ENCODE data around the gene WNT7A.
"Not testable (repeated sequence)": the region's sequence is repeated elsewhere in the genome, so short reads cannot be mapped to it uniquely, and the experiment has no call there.

Gene WNT7A

DNA sequence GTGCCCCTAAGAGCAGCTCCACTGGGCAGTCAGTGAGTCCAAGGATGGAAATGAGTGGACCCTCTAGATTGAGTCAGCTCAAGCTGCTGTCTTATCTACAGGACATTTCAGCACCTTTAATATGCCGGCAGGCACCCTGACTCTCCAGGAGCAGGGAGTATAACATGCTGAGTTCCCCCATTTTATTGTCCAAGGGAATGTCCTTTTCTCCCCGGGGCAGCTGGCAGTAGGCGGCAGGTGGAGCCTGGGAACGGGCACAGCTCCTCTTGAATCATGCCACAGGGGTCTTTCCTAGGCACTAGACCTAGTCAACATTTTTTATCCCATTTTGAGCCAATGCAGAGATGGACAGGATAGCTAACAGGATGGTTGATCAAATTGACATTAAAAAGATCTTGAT, 14.8 kb downstream of the WNT7A start:
- DNase-seq = no peak

DNA sequence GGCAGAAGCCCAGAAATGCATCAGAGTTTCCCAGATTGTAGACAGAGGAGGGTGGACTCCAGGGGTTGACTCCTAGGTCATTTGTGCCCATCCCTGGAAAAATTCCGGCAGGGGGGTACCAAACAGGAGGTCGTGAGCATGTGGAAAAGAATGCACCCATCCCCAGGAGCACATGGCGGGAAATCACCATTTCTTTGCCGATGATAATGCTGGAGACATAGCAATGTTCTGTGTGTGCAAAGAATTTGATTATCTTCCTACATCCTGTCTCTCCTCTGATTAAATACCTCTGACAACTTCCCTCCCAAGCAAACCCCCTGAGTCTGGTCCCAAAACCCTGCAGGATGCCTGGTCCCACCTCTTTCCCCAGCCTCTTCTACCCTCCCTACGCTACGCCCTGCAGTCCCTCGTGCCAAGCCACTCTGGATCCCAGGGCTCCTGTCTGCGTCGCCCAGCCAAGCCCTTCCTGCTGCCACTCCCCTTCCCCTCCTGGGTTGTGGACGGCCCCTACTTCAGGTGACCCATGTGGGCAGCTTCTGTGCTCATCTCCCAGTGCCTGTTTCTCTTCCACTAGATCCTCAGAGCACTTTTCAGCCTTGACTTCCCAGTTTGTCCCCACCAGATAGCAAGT, 15.8 kb downstream of the WNT7A start:
- DNase-seq = no peak

DNA sequence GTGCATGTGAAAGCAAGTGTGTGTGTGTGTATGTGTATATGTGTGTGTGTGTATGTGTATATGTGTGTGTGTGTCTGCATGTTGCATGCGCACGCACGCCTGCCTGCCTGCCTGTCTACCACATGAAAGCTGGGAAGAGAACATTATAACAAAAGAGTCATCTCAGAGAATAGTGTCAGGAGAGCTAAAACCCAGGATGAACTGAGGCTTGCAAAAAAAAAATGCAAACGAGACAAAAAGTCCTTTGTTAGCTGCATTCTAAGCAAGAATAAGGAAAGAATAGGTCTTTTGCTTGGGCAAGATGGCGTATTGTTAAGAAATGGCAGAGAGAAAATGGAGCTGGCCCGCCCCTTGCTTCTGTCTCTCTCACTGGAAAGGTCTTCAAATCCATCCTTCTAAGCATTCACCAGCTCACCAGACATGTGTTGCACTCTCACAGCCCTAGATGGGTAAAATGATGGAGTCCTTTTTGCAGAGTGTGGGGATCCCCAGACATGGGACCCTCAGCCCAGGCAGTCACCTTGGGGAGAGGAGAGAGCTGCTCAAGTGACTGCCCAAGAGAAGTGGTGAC, 16.4 kb downstream of the WNT7A start:
- no peak for DNase-seq

DNA sequence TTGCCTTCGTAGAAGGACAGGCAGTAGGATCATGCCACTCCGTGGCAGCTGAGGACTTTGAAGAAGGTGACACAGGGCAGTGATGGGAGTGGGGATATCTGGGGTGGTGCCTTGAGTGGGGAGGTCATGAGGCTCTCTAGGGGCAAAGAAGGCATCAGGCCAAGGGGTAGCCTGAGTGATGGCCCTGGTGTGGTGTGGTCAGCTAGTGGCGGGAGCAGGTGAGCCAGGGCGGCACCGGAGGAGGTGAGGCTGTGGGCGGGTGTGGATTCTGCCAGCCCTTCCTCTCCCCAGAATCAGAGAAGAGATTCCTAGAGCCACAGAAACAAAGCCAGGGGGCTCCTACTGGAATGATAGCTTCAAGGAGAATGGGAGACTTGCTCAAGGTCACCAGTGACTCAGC, 18.4 kb downstream of the WNT7A start:
- no peak for DNase-seq

DNA sequence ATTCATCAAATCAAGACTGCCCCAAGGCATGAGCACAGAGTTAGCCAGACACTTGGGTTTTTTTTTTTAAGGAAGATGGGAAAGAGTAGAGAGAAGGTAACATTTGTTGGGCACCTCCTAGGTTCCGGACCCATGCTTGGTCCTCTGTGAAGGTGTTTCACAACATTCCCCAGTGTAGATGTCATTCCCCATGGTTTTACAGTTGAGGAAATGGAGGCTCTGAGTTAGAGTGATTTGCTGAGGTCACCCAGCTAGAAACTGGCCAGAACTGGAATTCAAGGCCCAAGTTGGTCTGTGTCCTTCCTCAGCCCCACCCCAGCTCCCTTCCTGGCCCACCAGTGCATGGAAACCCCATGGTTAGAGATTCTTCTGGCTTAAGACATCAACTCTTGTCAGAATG, 19.9 kb downstream of the WNT7A start:
- DNase-seq = no peak

DNA sequence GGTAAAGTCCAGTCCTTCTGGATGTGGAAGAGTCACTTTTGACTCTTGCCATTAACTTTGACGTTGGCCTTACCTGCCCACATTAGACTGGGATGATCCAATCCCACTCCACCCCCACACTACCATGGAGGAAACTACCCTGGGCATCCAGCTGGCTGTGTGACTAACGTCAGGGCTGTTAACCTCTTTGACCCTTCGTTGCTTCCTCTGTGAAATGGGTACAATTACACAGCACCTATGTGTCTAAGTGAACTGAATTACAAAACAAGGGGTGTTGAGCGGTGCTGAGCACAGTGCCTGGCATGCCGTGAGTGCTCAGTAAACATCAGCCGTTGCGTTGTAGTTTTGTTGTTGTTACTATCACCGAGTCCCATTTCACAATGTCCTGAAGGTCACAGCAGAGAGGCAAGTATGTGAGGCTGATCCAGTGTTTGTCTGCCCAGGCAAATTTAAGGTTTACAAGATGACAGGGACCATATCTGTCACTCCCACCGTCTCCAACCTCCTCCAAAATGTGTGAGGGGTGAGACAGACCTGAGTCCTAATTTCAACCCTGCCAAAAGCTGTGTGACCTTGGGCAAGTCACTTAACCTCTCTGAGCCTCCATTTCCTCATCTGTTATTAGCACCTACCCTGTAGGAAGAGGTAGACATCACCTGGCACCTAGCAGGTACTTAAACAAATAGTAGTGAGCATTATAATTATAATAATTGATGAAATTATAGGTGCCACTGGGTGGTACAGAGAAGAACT, 20.9 kb downstream of the WNT7A start:
- no peak for DNase-seq

DNA sequence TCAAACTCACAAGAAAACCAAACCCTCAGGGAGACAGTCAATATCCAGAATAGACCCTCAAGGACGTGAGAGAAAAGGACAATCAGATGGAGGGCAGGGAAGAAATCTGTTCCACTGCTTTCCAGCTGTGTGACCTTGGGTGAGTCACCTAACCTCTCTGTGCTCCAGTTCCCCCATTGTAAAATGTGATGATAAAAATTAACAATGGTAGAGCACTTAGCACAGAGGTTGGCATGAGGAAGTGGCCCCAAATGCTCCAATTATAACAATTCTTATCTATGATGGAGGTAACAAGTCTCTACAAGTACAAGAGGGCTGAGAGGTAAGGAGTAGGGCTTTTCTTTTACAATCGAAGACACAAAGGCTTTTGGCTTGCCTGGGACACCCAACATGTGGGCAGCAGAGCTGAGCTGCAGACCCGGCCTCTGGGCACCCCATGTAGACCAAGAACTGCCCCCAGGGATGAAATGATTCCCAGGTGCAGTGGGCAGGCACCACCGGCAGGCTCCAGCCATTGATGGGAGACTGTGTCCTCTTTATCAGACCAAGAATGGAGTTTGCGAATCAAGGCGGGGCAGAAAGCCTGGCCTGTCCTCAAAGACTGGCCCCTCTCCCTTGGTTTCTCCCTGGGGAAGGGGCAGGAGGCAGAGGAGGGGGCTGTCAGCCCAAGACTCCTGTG, 22.0 kb downstream of the WNT7A start:
- DNase-seq = no peak

DNA sequence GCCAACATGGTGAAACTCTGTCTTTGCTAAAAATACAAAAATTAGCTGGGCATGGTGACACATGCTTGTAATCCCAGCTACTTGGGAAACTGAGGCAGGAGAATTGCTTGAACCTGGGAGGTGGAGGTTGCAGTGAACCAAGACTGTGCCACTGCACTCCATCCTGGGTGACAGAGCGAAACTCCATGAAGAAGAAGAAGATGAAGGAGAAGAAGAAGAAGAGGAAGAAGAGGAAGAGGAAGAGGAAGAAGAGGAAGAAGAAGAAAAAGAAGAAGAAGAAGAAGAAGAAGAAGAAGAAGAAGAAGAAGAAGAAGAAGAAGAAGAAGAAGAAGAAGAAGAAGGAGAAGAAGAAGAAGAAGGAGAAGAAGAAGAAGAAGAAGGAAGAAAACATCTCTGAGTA, 23.2 kb downstream of the WNT7A start:
- not testable (repeated sequence) for DNase-seq

DNA sequence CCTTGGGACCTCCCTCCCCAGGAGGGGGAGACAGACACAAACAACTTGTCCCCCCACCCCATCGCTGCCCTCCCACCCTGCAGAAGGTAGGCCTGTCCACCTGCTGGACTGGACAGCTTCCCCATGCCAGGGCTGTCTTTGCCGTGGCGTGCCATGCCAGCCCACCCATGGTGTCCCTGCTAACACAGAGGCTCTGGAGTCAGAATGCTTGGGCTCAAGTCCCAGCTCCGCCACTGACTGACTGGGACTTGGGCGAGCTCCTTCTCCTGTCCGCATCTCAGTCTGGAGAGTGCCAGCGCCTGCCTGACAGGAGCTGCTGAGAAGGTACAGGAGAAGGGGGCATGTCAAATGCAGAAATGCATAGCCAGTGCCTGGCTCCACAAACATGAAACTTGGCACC, 23.9 kb downstream of the WNT7A start:
- no peak for DNase-seq

DNA sequence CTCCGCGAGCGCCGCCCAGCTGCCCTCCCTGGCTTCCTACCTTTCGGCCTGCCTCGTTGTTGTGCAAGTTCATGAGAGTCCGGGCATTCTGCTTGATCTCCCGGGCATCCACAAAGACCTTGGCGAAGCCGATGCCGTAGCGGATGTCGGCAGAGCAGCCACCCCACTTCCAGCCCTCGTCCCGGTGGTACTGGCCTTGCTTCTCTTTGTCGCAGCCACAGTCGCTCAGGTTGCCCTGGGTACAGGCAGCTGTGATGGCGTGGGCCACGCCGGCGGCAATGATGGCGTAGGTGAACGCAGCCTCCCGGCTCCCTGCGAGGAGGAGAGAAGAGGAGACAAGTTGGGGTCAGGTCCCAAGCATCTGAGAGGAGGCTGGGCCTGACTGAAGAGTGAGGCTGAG, 25.4 kb downstream of the WNT7A start:
- no peak for DNase-seq

DNA sequence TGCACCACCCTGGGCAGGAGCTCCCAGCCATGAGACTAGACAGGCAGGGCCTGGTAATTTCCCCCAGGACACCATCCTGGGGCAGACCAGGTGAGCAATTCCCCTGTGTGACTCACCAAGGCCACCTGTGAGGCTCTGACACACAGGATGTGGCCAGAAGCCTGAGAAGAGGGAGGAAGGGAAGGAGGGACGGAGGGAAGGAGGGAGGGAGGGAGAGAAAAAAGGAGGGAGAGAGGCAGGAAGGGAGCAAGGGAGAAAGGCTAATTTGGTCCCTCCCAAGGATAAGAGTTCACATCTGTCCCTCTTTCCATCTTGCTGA, 25.9 kb downstream of the WNT7A start:
- no peak for DNase-seq

DNA sequence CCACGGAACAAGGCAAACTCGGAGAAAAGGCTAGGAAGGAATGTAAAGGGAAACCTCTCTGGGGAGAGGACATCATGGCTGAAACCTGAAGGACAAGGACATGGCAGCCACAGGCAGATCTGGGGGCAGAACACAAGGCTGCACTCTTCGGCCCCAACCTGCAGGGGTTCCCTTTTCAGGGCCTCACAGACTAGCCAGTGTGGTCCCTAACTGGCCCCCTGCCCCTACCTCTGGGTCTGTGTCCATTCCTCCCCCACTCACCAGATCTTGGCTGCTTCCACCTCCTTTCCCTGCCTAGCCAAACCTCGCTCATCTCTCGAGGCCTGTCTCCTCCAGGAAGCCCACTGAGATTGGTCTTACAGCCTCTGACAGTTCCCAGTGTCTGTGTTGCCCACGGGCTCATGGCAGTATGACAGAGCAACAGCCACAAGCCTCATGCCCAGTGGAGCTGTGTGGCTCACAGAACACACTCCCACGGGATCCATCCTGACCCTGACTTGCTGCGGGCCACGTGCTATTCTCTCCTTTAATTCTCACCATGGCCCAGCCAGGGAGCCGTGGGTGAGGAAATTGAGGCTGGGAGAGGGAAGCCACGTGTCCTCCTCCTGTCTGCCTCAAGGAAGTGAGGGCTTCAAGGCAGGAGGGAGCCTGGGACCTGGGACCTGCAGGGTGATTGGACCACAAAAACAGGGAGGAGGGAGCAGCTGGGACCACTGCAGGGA, 26.5 kb downstream of the WNT7A start:
- DNase-seq = no peak

DNA sequence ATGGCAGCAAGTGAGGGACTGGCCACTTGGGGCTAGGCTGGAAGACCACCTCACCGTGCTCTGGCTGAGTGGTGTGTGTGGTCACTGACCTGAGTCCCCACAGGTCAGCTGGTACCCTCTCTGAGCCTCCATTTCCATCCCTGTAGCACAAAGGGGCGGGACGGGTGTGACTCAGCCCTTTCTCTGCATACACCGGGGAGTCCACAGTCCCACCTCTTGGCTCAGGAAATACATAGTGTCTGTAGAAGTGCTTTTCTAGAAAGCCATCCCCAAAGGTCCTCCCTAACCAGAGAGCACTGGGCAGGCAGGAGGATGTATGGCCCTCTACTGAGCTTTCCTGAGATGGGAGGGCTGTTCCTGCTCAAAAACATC, 27.2 kb downstream of the WNT7A start:
- DNase-seq = no peak

DNA sequence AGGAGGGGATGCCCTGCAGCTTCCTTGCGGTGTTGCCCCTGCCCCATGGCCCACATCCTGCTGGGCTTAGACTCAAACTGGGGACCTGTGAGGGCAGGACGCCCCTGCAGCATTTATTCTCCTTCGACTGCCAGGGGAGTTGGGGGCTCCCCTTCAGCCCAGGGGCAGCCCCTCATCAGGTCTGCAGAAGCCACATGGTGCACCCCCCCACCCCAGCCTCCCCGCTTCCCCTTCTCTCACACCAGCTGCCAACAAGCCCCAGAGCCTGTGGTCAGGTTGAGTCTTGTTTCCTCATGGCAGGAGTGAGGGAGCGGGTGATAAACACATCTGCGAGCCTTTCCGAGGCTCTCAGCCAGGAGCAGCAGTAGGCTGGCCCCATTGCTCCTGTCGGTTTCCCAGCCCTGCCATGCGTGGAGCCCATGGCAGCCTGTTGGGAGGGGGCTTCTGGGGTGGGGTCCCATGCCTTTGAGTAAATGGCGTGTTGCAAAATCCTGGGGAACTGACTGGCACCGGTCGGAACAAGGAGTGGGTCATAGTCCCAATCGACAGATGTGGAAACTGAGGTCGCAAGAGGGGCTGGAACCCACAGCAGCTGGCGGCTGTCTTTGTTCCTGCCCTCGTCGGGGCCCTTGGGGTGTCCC, 27.8 kb downstream of the WNT7A start:
- DNase-seq = no peak

DNA sequence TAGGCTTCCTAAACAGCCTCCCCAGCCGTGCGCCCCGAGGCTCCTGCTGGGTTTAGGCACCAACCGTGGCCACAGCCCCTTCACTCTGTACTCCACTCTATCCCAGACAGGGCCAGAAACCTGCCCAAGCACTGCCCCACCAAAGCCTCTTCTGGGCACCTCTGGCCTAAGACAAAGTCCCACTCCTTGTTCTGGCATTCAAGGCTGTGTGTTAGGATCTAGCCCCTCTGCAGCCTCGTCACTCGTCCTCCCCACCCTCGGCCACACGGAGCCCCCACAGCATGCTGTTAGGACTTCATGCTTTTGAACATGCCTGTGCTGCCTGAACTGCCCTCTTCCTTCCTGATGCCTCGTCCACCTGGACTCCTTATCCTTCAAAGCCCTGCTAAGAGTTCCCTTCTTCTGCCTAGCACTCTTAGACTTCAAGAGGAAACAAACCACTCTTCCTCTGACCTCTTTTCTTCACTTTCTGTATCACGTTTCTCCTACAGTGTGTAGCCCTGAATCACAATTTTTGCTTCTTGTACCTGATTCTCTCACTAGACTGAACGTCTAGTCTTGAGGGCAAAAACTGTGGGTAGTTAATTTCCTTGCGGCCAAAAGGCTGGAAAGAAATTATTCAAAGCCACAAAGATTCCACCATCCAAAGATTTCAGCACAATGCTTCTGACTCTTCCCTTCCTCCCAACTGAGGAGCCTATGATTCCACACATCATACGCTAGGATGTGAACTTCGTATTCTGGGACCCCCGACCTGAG, 28.6 kb downstream of the WNT7A start:
- no peak for DNase-seq

DNA sequence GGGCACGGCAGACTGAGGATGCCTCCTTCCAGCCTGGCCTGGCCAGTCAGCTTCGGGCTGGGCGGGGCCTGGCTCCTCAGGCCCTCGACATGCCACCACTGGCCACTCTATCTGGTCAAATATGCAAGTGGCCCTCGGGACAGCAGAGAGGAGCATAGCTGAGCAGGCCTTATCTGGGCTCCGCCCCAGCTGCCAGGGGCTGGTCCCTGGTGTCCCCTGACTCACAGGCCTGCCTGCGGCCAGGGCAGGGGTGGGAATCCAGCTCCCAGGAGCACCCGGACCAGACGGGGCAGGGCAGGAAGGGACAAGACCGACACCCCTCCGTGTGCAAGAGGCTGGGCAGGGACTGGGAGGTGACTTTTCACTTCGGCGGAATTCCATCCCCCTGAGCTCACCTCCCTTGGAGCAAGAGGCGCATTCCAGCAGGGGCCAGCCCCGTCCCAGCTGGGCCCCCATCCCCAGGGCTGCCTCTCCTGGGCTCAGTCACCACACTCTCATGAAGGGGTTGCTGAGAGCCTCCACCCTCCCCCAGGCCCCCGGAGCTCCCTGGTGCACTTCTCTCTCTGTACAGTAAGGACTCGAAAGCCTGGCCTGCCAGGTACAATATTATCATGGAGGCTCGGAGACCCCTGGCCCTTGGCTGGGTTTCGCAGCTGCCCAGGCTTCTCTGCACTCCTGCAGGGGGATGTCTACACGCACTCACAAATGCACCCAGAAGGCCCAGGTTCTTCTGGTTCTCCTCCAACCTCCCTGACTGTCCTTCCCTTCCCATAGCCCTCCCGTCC, 29.5 kb downstream of the WNT7A start:
- no peak for DNase-seq

DNA sequence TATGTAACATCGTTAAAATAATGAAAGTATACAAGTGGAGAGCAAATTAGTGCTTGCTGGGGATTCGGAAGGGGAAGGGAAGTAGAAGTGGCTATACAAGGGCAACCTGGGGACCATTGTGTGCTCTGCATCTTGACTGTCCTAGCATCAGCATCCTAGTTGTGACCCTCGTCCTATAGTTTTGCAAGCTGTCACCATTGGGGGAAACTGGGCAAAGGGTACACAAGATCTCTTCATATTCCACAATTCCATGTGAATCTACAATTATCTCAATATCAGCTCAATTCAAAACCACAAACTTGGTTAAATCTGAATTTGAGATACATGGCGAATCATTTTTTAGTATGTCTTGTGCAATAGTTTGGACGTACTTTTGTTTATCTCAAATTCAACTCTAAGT, 30.9 kb downstream of the WNT7A start:
- DNase-seq = no peak

DNA sequence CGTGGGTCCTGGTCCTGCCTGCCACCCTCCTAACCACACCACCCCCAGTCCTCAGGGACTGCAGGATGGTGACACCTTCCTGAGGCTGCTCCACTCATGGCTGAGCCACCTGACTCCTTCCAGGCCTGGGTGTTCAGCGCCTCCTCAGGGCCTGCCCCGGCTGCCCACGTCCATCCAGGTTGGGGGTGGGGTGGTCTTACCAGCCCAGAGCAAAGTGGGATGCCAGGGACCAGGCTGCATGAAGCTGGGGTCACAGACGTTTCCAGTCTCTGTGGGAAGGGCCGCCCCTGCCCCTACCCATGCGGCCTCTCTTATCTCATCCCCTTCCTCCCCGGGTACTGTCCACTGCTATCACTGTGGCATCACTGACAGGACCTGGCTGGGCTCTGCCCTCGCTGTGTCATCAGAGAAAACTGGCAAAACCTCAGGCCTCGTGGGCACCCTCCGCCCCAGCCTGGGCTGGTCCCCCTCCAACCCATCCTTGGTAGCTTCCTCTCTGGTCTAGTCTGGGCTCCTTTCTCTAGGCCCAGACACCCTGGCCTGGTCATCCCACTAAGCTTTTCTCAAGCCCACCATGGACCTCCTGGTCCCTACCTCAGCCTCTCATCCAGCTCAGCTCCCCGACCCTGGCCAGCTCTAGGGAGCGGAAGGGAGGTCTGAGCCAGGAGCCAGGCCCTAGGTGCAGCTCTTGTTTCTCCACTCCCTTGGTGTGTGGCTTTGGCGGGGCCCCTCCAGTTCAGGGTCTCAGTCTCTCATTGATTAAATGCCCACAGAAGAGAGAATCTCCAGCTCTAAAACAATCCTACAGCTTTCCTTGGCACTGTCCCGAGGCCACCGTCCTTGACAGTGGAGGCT, 32.9 kb downstream of the WNT7A start:
- DNase-seq = no peak

DNA sequence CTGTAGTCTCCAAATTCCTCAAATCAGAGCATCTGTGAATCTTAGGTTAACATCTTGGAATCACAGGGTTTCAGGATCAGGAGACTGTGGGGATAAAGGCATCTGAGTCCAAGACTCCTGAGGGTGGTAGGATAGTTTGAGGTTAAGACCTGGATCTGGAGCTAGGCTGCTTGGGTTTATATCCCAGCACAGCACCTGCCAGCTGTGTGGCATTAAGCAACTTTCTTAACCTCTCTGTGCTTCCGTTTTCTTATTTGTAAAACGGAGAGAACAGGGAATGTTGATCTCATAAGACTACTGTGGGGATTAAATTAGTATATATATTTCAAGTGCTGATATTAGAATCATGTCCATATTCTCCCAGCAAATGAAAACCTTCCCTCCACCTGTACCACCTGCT, 33.6 kb downstream of the WNT7A start:
- DNase-seq = no peak

DNA sequence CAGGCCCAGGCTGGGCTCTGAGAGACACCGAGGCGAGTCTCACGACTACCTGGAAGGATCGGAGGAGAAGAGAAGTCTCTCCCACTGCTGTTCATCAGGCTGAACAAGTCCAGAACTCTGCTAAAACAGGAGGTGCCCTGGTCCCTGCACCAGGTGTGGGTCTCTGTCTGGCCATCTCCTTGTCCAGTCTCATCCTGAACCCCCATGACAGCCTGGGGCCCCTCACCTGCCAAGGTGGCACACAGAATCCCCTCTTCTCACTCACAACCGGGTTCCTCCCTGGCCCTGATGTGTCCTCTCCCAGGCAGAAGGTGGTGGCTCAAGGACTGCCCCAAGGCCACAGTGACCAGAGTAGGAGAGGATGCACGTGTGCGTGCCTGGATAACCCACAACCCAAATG, 34.1 kb downstream of the WNT7A start:
- no peak for DNase-seq

Measured in activated CD4-positive, alpha-beta T cell treated with anti-CD3 and anti-CD28 coated beads, Interleukin-2, Interleukin-6, amounts not matched to agents 100 ng/mL and 50 ng/mL, durations not matched to agents 16 hours and 8 hours (primary cell).